GM21529 (cell line): ENCODE results near the gene CHST11.

ENCODE experiments used
- ATAC-seq: cut with Tn5 transposase; IDR thresholded peaks from one replicate; pipeline ENCODE4 v1.9.1; 2021; ENCODE audit not compliant: unreplicated experiment

Gene CHST11

DNA sequence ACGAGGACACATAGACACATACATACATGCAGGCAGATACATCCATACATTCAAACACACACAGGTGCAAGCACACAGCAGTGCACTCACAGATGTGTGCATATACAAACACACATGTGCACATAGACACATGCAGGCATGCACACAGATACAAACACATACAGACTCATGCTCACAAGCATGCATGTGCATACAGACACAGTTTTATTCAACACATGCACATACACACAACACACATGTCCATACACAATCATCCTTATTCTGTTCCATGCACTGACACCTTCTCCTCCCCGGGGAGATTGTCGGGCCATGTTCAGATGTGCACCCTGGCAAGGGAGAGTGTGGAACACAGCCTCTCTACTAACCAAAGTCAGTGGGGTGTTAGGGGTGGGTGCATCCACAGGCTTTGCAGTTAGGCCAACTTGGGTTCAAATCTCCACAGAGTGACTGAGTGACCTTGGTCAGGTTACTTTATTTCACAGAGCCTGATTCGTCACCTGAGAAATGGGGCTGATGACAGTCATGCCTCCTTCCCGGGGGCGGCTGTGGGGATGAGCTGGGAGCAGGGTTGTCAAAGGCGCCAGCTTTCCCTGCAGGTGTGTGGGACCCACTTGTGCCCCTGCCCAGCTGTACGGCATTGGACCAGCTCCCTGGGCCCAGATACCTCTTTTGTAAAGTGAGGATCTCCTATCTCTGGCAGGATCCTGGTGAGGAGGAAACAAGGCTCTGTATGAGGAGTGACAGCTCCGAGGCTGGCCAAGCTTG, 251.2 kb downstream of the CHST11 start:
- no peak for ATAC-seq

GRCh38 chr12:104708891-104709290, 252.1 kb downstream of the CHST11 start:
- no peak for ATAC-seq

DNA sequence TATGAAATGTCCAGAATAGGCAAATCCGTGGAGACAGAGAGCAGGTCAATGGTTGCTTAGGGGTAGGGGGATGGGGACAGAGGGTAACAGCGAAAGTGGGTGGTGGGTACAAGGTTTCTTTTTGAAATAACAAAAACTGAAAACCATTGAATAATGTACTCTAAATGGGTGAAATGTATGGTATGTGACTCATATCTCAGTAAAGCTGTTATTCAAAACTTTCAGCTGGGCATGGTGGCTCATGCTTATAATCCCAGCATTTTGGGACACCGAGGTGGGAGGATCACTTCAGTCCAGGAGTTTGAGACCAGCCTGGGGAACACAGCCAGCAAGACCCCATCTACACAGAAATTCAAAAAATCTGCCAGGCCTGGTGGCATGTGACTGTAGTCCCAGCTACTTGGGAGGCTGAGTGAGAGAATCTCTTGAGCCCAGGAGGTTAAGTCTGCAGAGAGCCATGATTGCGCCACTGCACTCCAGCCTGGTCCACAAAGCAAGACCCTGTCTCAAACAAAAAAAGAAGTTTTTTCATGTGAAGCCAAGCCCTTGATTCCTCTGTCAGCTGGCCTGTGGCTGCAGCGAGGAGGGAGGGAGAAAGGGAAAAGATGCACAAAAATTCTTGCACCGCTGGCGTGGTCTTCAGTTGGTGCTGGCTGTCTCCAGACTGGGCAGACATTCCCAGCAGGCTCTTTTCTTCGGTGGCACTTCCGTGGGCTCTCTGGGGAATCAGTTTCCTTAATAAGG, 253.1 kb downstream of the CHST11 start:
- no peak for ATAC-seq

DNA sequence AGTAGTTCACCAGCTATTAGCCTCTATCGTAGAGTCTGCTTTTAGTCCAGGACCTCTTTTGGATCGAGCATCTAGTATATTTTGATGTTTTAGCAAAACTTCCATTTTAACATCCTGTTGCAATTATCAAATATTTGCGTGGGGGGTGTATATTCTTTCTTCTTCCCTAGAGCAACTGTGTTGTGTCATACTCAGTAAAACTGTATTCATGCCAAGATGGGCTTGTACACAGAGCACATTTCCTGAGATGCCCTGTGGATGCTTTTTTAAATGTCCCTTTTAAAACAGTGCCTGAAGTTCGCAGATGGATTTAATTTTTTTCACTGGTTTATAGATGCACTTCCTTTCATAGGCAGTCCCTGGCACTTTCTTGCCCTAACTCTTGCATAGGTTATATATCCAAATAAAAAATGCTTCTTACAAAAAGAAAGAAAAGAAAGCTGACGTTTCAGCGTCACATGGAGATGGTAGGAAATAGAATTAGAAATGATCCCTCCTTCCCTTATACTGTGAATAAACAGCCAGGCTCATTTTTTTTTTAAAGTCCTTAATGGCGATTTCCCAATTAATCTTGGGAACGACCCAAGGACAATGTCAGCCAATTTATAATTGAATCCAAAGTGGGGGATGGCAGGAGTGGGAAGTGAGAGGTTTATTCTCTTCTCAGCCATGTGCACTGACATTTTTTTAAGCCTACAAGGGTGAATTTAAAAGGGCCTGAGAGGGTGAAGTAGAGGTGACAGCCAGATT, 254.4 kb downstream of the CHST11 start:
- ATAC-seq: no peak

GRCh38 chr12:104712477-104712876, 255.7 kb downstream of the CHST11 start:
- no peak for ATAC-seq

GRCh38 chr12:104712968-104713367, 256.2 kb downstream of the CHST11 start:
- no peak for ATAC-seq

- no peak for ATAC-seq
Observed at GRCh38 chr12:104713444-104713843, 256.7 kb downstream of the CHST11 start.

DNA sequence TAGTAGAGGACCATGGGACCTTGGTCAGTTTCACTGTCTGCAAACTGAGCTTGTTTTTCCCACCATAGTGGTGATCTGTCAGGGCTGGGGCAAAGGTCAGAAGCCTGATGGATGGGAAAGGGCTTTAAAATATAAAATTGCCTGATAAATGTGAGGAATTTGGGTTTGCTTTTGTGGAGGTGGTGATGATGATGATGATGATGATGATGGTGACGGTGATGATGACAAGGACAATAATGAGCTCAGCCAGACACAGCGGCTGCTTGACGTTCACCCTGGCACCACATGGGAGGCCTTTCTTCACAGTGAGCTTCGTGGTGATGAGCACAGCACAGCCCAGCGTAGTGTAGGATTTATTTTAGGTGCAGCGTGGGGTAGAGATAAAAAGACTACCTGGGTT, 257.6 kb downstream of the CHST11 start:
- no peak for ATAC-seq

DNA sequence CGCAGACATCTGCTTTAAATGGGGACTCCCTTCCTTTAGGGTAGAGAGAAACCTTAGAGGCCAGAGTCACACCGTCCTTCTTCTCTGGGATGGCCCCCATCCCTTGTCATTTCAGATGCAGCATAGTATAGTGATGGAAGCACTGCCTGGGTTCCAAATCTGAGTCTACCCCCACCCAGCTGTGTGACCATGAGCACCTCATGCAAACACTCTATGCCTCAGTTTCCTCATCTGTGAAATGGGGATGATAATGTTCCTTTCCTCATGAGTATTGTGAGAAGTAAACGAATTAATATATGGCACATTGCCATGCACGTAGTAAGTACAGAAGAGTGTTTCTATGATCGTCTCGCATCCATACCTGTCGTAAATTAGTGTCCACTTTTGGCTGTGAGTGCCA, 259.4 kb downstream of the CHST11 start:
- ATAC-seq: no peak

- no peak for ATAC-seq
Observed at GRCh38 chr12:104718304-104718929, 261.7 kb downstream of the CHST11 start.

GRCh38 chr12:104719700-104720338, 263.1 kb downstream of the CHST11 start:
- ATAC-seq: no peak

DNA sequence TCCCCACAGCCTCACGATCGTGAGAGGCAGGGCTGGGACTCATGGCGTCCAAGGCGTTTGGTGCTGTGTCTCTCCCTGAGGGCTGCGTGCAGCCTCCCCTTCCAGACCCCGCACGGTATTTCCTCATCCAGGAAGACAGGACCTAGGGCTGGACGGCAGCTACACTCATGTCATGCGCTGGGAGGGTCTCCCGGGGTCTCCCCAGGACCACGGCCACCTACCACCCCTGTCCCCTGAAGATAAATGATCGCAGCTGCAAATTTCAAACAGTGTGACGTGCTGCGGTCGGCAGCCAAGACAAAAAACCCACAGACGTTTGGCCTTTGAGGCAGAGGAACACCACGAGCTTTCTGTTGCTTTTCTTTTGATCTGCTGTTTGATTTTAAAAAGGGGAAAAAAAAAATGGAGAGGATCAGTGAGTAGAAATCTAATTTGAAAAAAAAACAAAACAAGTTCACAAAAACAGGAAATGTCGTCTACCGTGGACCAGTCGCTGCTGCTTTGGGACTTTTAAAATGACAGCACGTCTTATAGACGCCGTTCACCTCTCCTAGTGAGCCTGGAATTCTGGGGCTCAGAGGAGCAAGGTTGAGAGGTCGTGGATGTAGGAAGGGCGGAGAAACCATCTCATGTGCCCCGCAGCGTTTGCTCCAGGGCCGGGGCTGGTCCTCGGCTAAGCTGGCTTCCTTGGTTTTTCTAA, 263.7 kb downstream of the CHST11 start:
- ATAC-seq: peak; percentile 44

GRCh38 chr12:104721039-104721405, 264.3 kb downstream of the CHST11 start:
- no peak for ATAC-seq

DNA sequence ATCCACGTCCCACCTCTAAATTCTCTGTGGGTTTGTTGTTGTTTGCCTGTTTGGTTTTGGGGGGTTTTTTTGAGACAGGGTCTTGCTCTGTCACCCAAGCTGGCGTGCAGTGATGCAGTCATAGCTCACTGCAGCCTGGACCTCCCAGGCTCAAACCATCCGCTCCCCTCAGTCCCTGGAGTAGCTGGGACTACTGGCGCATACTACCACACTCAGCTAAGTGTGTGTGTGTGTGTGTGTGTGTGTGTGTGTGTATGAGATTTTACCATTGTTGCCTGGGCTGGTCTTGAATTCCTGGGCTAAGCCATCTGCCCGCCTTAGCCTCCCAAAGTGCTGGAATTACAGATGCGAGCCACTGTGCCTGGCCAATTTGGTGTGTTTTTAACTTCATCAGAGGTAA, 265.2 kb downstream of the CHST11 start:
- no peak for ATAC-seq

DNA sequence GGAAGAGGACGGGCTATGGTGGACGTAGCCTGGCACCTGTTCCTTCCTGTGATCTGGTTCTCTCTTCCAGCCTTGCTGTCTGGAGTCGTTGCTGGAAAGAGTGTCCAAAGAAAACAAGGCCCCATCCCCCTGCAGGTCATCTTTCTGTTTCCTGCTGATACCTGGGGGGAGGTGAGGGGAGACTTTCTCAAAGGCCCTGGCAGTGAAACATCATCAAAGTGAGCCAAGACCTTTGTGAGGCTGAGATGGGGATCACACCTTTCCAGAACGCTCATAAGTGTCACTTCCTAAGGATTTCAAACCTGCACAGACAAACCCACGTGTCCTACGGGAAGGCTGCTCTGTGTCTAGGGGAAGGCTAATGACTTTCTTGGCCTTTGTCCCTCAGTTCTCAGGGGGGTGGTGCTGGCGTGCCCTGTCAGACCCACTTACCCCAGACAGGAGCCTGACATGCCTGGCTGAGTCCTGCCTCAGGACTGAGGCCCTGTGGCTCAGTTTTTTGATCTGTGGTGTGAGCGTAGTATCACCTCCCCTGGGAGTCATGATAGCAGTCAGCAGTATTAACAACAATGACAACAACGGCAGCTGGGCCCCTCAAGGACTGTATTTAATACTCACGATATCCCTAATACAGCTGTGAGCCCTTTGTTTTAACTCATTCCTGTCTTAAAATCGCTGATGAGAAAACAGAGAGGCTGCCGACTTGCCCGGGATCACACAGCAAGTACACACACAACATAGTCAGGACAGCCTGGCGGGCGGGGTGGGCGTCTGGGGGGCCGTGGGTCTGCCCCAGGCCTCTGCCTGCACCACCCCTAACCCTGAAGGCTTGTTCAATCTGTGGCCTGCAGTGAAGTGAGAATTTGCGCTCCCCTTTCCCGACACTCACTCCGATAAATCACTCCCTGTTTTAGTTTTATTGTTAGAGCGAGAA, 266.1 kb downstream of the CHST11 start:
- ATAC-seq: peak; percentile 49

DNA sequence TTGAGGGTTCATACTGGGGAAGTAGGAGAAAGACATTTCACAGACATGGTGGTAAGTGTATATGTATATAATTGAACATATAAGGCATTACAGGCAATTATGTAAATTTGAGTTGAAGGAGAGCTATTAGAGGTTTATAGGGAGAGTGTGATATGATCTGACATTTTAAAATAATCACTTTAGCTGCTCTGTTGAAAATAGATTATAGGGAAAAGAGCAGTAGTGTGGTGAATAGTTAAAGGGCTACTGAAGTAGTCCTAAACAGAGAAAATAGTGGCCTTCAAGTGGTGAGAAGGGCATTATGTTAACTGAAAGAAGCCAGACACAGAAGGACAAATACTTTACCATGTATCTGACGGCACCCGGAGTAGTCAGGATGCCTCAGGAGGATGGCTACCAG, 267.1 kb downstream of the CHST11 start:
- ATAC-seq: no peak

DNA sequence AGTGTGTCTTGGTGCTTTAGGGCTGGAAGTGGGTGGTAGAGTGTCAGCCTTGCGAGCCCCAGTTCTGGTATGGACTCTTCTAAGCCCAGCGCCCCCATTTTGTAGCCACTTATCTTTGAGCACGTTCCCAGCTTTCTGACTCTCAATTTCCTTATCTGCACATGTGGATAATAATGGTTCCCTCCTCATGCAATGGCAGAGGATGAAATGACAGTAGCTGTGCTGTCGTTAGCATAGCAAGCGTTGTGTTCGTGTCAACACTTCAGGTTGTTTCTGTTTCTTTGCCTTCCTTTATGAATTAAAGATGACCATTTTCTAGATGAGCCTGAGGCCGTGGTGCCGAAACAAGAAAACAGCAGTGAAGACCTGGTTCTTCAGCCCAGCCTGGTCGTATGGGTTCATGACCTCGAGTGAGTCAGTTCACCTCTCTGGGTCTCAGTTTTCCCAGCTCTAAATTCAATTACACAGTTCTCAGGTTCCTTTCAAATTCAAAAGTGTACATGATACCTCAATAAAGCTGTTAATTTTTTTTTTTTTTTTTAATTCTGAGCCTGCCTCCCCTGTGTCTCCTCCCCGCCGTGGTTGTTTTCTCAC, 268.3 kb downstream of the CHST11 start:
- ATAC-seq: no peak

- no peak for ATAC-seq
Observed at GRCh38 chr12:104725610-104726009, 268.9 kb downstream of the CHST11 start.
